K562 (cell line): ENCODE measurements around the gene C2. TPM values are rescaled to one million over a fixed set of nuclear protein-coding genes. Genes with fewer than 3 reads are reported as not detected.

Source experiments
- ARID3B ChIP-seq: fragments of 250-450 bp; sonication (Bioruptor Pico); IDR thresholded peaks from 2 replicates; pipeline ENCODE4 v1.4.0; 2020; ENCODE audit warnings: borderline replicate concordance
- E2F6 ChIP-seq, 2 experiments: IDR thresholded peaks; 2 replicates each; pipeline ENCODE4 v1.6.1; 2011; ENCODE audit warnings: borderline replicate concordance in 1 of 2, control low read depth in 1 of 2, low read depth in 1 of 2, low read length in 1 of 2, mild to moderate bottlenecking in 1 of 2, mixed read lengths in 1 of 2, moderate library complexity in 1 of 2; ENCODE audit not compliant: insufficient read depth in 1 of 2, insufficient read length in 1 of 2, poor library complexity in 1 of 2, severe bottlenecking in 1 of 2; ENCODE audit errors: extremely low read depth in 1 of 2
- FOSL1 ChIP-seq: fragments of 200-800 bp; sonication (Bioruptor generic); conservative IDR thresholded peaks from 2 replicates; pipeline ENCODE4 v1.6.1; 2016; ENCODE audit warnings: missing genetic modification characterization, missing compliant biosample characterization
- FOXO4 ChIP-seq: fragments of 450-650 bp; formaldehyde crosslinking; IDR thresholded peaks from 2 replicates; pipeline ENCODE4 v1.4.0; 2020; ENCODE audit warnings: mild to moderate bottlenecking, moderate library complexity
- GTF2E2 ChIP-seq: fragments of 200-800 bp; sonication (Bioruptor generic); IDR thresholded peaks from 2 replicates; pipeline ENCODE4 v1.6.1; 2016; ENCODE audit warnings: missing genetic modification characterization, missing compliant biosample characterization
- HDAC2 ChIP-seq: fragments of 450-650 bp; IDR thresholded peaks from 2 replicates; pipeline ENCODE4 v1.6.1; 2016; ENCODE audit warnings: mild to moderate bottlenecking
- MTA3 ChIP-seq: fragments of 450-650 bp; formaldehyde crosslinking; IDR thresholded peaks from 2 replicates; pipeline ENCODE4 v1.6.1; 2017; ENCODE audit warnings: mild to moderate bottlenecking, borderline replicate concordance
- NCOA1 ChIP-seq: fragments of 450-650 bp; IDR thresholded peaks from 2 replicates; pipeline ENCODE4 v1.6.1; 2016; ENCODE audit warnings: low read depth
- NEUROD1 ChIP-seq: fragments of 150-350 bp; IDR thresholded peaks from 2 replicates; pipeline ENCODE4 v1.6.1; 2014; ENCODE audit warnings: borderline replicate concordance, low read length, low read depth; ENCODE audit not compliant: partially characterized antibody
- POLR3G ChIP-seq: IDR thresholded peaks from 2 replicates; pipeline ENCODE4 v1.6.1; 2011; ENCODE audit not compliant: insufficient read length, insufficient replicate concordance; ENCODE audit errors: extremely low read depth
- RFX7 ChIP-seq: fragments of 250-450 bp; sonication (Bioruptor Pico); IDR thresholded peaks from 2 replicates; pipeline ENCODE4 v1.5.1; 2021; ENCODE audit warnings: mild to moderate bottlenecking
- SUPT5H ChIP-seq: fragments of 450-650 bp; IDR thresholded peaks from 2 replicates; pipeline ENCODE4 v1.6.1; 2016
- TSHZ1 ChIP-seq: fragments of 250-450 bp; sonication (Bioruptor Pico); IDR thresholded peaks from 2 replicates; pipeline ENCODE4 v1.4.0; 2020; ENCODE audit warnings: mild to moderate bottlenecking, moderate library complexity
- ZNF431 ChIP-seq: sonication (generic); formaldehyde crosslinking; IDR thresholded peaks from 2 replicates; pipeline ENCODE4 v1.8.0; 2022; ENCODE audit warnings: mild to moderate bottlenecking, missing genetic modification reagents
- ZNF512 ChIP-seq: IDR thresholded peaks from 2 replicates; pipeline ENCODE4 v1.6.1; 2016; ENCODE audit warnings: missing genetic modification characterization, missing compliant biosample characterization
- polyA plus RNA-seq, 8 experiments: library from polyadenylated mRNA; depleted of rRNA in 4 of 8; stranded (reverse) in 5 of 8; unstranded in 3 of 8; fragments of >200 nt; fragmentation: Nextera tagmentation in 2 of 8; fragmentation: Illumina TruSeq in 1 of 8; extraction: Ambion mirVana in 2 of 8; extraction: Trizol in 1 of 8; gene quantifications; 2 replicates each; pipeline versions ENCODE4 v1.2.1 to v1.2.3, GENCODE V29; 2011 to 2014; ENCODE audit warnings: inconsistent platforms in 1 of 8, missing spikeins in 1 of 8
- total RNA-seq, 7 experiments: library from RNA; depleted of rRNA in 6 of 7; stranded (reverse); fragments of >200 nt in 6 of 7; fragmentation: Illumina TruSeq in 2 of 7; extraction: Trizol in 2 of 7; gene quantifications; 2 replicates each; pipeline versions ENCODE4 v1.2.1 to v1.2.3, GENCODE V29; 2011 to 2021; ENCODE audit warnings: low replicate concordance in 1 of 7

The C2 gene
- total and polyA plus RNA-seq, 9 of the 15 experiments (the other 6 are each of a cell fraction or from before 2014, with no cell fraction given): 0.05 to 1.1 (median 0.39) TPM; not detected in 1

GRCh38 chr6:31971993-31972708 lies 44.6 kb downstream of the C2 start, which contains the start of gene DXO (continued):
- TF ChIP-seq ARID3B (peak; percentile 87; the same call in 1 of the 2 replicates), NEUROD1 (no peak), TSHZ1 (0 out of 2 replicates have a peak, but pooled peaks have one; percentile 61), POLR3G (no peak), FOSL1 (peak; percentile 82), MTA3 (peak; percentile 100), E2F6 (IDR thresholded peaks at IDR 0.05; ENCODE audit: borderline replicate concordance in 1 of 2, extremely low read depth in 1 of 2, insufficient read depth in 1 of 2, insufficient read length in 1 of 2, low read depth in 1 of 2, low read length in 1 of 2, poor library complexity in 1 of 2, severe bottlenecking in 1 of 2) (peak; percentile 96 to 97), HDAC2 (peak; percentile 89), FOXO4 (CRISPR knock-in tag) (0 out of 2 replicates have a peak, but pooled peaks have one; percentile 77), ZNF431 (CRISPR knock-in tag) (0 out of 2 replicates have a peak, but pooled peaks have one; percentile 37), SUPT5H (peak; percentile 67; the same call in 1 of the 2 replicates), NCOA1 (peak; percentile 99), GTF2E2 (tag) (no peak; the same call in 1 of the 2 replicates), RFX7 (CRISPR knock-in tag) (0 out of 2 replicates have a peak, but pooled peaks have one; percentile 69), ZNF512 (tag) (no peak)
